Endothelial cell of umbilical vein (primary cell): Measurements from ENCODE around the gene SS18. TPM values are rescaled to one million over a fixed set of nuclear protein-coding genes. Genes with fewer than 3 reads are reported as not detected.

ENCODE experiments used
- BruUV-seq: library from RNA; stranded (reverse); fragments of 400-500 nt; replicated peaks from 2 replicates; lab custom pipeline; 2021; lab: Mats Ljungman, UMichigan
- CTCF ChIA-PET: fragments of 300-600, 350-600 bp; sonication (Branson Sonifier 250); formaldehyde crosslinking; loops from one replicate; lab custom pipeline; 2021; ENCODE audit warnings: antibody characterized with exemption, inconsistent platforms; lab: Charles Lee
- POLR2A ChIA-PET: fragments of 300-600, 350-600 bp; sonication (Branson Sonifier 250); formaldehyde crosslinking; loops from one replicate; lab custom pipeline; 2021; ENCODE audit warnings: antibody characterized with exemption, inconsistent platforms; lab: Charles Lee
- DNase-seq: peaks from one replicate; pipeline ENCODE4 v3.0.0-alpha.2; 2011; ENCODE audit warnings: low read depth, low spot score
- FAIRE-seq: peaks from 2 replicates; lab custom pipeline; 2011; peaks lifted over from hg19 to GRCh38; lab: Jason Lieb, UNC
- H2AFZ ChIP-seq: 2 replicates; pipeline ENCODE4 v1.6.0; 2012; ENCODE audit warnings: low read depth, low read length, control low read depth, inconsistent platforms
- H3K27ac ChIP-seq: 2 replicates; pipeline ENCODE4 v1.5.1; 2011; ENCODE audit warnings: low read depth, mild to moderate bottlenecking, control low read depth, low read length, moderate library complexity; ENCODE audit not compliant: insufficient read depth
- H3K27me3 ChIP-seq, 2 experiments: 2 replicates each; pipeline versions ENCODE4 v1.6.0 to v1.6.1; 2011; ENCODE audit warnings: low read length in 2 of 2, mixed read lengths in 1 of 2; ENCODE audit not compliant: control insufficient read depth in 2 of 2, insufficient read depth in 2 of 2
- H3K36me3 ChIP-seq, 2 experiments: 2 replicates in 1 of 2; 3 replicates in 1 of 2; pipeline ENCODE4 v1.5.1; 2011; ENCODE audit warnings: low read length in 2 of 2, mild to moderate bottlenecking in 1 of 2, moderate library complexity in 1 of 2; ENCODE audit not compliant: control insufficient read depth in 2 of 2, insufficient read depth in 2 of 2; ENCODE audit errors: extremely low read depth in 1 of 2
- H3K4me1 ChIP-seq: 3 replicates; pipeline ENCODE4 v1.5.1; 2011; ENCODE audit warnings: mild to moderate bottlenecking, low read length; ENCODE audit not compliant: control insufficient read depth, insufficient read depth; ENCODE audit errors: extremely low read depth
- H3K4me2 ChIP-seq: 2 replicates; pipeline ENCODE4 v1.6.1; 2011; ENCODE audit warnings: low read length, control low read depth, mixed read lengths; ENCODE audit not compliant: insufficient read depth
- H3K4me3 ChIP-seq, 3 experiments: fragments of 200-600 bp in 1 of 3; sonication (generic), shearing (Covaris generic) in 1 of 3; replicated peaks in 1 of 3; 2 replicates each; pipeline ENCODE4 v1.5.1; 2011 to 2016; ENCODE audit warnings: control low read depth in 3 of 3, low read length in 3 of 3, mild to moderate bottlenecking in 2 of 3, inconsistent platforms in 1 of 3, low read depth in 1 of 3, moderate library complexity in 1 of 3; ENCODE audit not compliant: insufficient read depth in 1 of 3
- H3K79me2 ChIP-seq: 2 replicates; pipeline ENCODE4 v1.6.0; 2012; ENCODE audit warnings: low read length, inconsistent platforms; ENCODE audit not compliant: control insufficient read depth, insufficient read depth
- H3K9ac ChIP-seq: replicated peaks from 2 replicates; pipeline ENCODE3; 2011; ENCODE audit warnings: low read length, control low read depth; ENCODE audit not compliant: insufficient read depth; ENCODE audit errors: extremely low read depth
- H3K9me1 ChIP-seq: replicated peaks from 3 replicates; pipeline ENCODE4 v1.6.0; 2011; ENCODE audit warnings: mild to moderate bottlenecking, low read length; ENCODE audit not compliant: control insufficient read depth, insufficient read depth; ENCODE audit errors: extremely low read depth
- H3K9me3 ChIP-seq: replicated peaks from 2 replicates; pipeline ENCODE4 v1.5.1; 2012; ENCODE audit warnings: low read length, inconsistent platforms; ENCODE audit not compliant: control insufficient read depth, insufficient read depth
- H4K20me1 ChIP-seq: replicated peaks from 2 replicates; pipeline ENCODE3; 2011; ENCODE audit warnings: mild to moderate bottlenecking, low read length; ENCODE audit not compliant: control insufficient read depth, insufficient read depth; ENCODE audit errors: extremely low read depth
- EZH2 ChIP-seq: IDR thresholded peaks from 2 replicates; pipeline ENCODE4 v1.6.1; 2012; ENCODE audit warnings: borderline replicate concordance, low read depth, mild to moderate bottlenecking, moderate library complexity, low read length, inconsistent platforms; ENCODE audit not compliant: severe bottlenecking
- FOS ChIP-seq: IDR thresholded peaks from 2 replicates; pipeline ENCODE4 v1.6.1; 2011; ENCODE audit warnings: mild to moderate bottlenecking, low read length, moderate library complexity, borderline replicate concordance; ENCODE audit not compliant: insufficient read depth
- GATA2 ChIP-seq: IDR thresholded peaks from 2 replicates; pipeline ENCODE4 v1.7.0; 2011; ENCODE audit warnings: low read depth, mild to moderate bottlenecking, moderate library complexity, mixed read lengths, low read length; ENCODE audit not compliant: insufficient read length, insufficient read depth
- JUN ChIP-seq: IDR thresholded peaks from 2 replicates; pipeline ENCODE4 v1.6.1; 2011; ENCODE audit warnings: borderline replicate concordance, low read depth; ENCODE audit not compliant: insufficient read length, insufficient read depth
- MAX ChIP-seq: IDR thresholded peaks from 2 replicates; pipeline ENCODE4 v1.6.1; 2011; ENCODE audit not compliant: insufficient read depth, insufficient read length
- MYC ChIP-seq: IDR thresholded peaks from one replicate; pipeline ENCODE4 v1.6.1; 2011; ENCODE audit warnings: mild to moderate bottlenecking, low read depth, low read length
- POLR2A ChIP-seq: IDR thresholded peaks from 2 replicates; pipeline ENCODE4 v1.6.1; 2012; ENCODE audit warnings: low read depth, mild to moderate bottlenecking, control low read depth, low read length
- POLR2AphosphoS5 ChIP-seq: IDR thresholded peaks from 2 replicates; pipeline ENCODE4 v1.6.1; 2012; ENCODE audit warnings: low read depth, mild to moderate bottlenecking, control low read depth, low read length, moderate library complexity; ENCODE audit not compliant: insufficient read depth
- dilution Hi-C: fragments of 300-500 bp; cut with MboI; formaldehyde crosslinking; loops from one replicate; pipeline ENCODE4 v1.15.0; 2019; ENCODE audit warnings: low sequenced_read_pairs; ENCODE audit not compliant: extremely low pct_ligation_motif_present
- intact Hi-C: fragments of 100-400 bp; cut with micrococcal nuclease; formaldehyde crosslinking; loops from one replicate; pipeline ENCODE4 v1.10.0; 2022
- polyA plus RNA-seq, 4 experiments: library from polyadenylated mRNA; depleted of rRNA in 3 of 4; stranded (reverse) in 3 of 4; unstranded in 1 of 4; fragments of >200 nt; gene quantifications; 2 replicates each; pipeline versions ENCODE4 v1.2.1 to v1.2.3, GENCODE V29; 2011 to 2012; ENCODE audit warnings: missing spikeins in 1 of 4
- total RNA-seq: library from RNA; stranded (reverse); gene quantifications from 2 replicates; pipeline ENCODE4 v1.2.3, GENCODE V29; 2021
- TF ChIP-seq, protein P1 (sequence below), 2 donors: IDR thresholded peaks; 1 replicate in 1 of 2; 2 replicates in 1 of 2; pipeline ENCODE4 v1.5.1; 2011; ENCODE audit warnings: low read length in 2 of 2, mild to moderate bottlenecking in 2 of 2, moderate library complexity in 2 of 2, control low read depth in 1 of 2, inconsistent platforms in 1 of 2, low read depth in 1 of 2; ENCODE audit not compliant: insufficient read depth in 1 of 2; ENCODE audit errors: extremely low read depth in 1 of 2

The SS18 gene
- total and polyA plus RNA-seq, 2 donors (not counting 3 experiments of a cell fraction or from before 2014, with no cell fraction given): 68.4 to 204 TPM

- no peak overlapping the region for H2AFZ ChIP-seq
- TF ChIP-seq FOS (no peak), POLR2A (no peak), EZH2 (no peak), POLR2AphosphoS5 (no peak), MYC (no peak)
- TF ChIP-seq, protein P1, sequence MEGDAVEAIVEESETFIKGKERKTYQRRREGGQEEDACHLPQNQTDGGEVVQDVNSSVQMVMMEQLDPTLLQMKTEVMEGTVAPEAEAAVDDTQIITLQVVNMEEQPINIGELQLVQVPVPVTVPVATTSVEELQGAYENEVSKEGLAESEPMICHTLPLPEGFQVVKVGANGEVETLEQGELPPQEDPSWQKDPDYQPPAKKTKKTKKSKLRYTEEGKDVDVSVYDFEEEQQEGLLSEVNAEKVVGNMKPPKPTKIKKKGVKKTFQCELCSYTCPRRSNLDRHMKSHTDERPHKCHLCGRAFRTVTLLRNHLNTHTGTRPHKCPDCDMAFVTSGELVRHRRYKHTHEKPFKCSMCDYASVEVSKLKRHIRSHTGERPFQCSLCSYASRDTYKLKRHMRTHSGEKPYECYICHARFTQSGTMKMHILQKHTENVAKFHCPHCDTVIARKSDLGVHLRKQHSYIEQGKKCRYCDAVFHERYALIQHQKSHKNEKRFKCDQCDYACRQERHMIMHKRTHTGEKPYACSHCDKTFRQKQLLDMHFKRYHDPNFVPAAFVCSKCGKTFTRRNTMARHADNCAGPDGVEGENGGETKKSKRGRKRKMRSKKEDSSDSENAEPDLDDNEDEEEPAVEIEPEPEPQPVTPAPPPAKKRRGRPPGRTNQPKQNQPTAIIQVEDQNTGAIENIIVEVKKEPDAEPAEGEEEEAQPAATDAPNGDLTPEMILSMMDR (IDR thresholded peaks at IDR 0.05; ENCODE audit: extremely low read depth in 1 of 2, insufficient read depth in 1 of 2, low read depth in 1 of 2, low read length in 2 of 2): no peak
- no peaks in the 10 kb centered on the region for H3K9me3 ChIP-seq
- DNase-seq (no peak), FAIRE-seq (no peak)
- no TSS peak for BruUV-seq
- no peak overlapping the region for H3K4me3 ChIP-seq
- H3K36me3 ChIP-seq: no peaks in the 10 kb centered on the region
- dilution Hi-C loops (no loop called here), intact Hi-C loops (no loop called here)
- H3K9ac ChIP-seq: no peak overlapping the region
- H3K4me2 ChIP-seq: no peak overlapping the region
- H3K27ac ChIP-seq: no peak overlapping the region
- POLR2A ChIA-PET: no interaction called here
- no peaks in the 10 kb centered on the region for H3K79me2 ChIP-seq
- CTCF ChIA-PET: no interaction called here
- no peaks in the 10 kb centered on the region for H4K20me1 ChIP-seq
- H3K9me1 ChIP-seq: no peaks in the 10 kb centered on the region
- H3K4me1 ChIP-seq: no peaks in the 10 kb centered on the region
- H3K27me3 ChIP-seq: peaks cover 2 to 9% of the 10 kb centered on the region in 2 experiments
Measured at GRCh38 chr18:25983730-25984129, 106.7 kb downstream of the SS18 start.

DNA sequence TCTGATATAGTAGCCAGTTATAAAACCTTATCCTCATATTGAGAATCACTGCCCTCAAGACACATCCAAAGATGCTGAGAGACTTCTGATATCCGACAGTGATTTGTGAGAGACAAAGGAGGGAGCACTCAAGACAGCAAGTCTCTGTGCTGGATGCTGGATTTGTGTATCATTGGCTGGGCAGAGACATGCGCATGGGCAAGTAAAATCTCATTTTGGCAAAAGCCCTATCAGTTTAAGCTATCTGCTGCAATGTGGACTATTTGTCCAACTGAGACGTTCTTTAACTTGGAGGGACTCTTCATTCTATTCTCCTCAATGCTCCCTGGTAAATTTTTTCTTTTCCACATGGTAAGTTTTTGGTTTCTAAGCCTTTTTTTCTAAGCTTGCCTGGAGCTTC lies 107.5 kb downstream of the SS18 start:
- Histone ChIP-seq H3K36me3 (no peaks in the 10 kb centered on the region), H3K4me2 (no peak overlapping the region), H3K9ac (no peak overlapping the region), H3K27me3 (peaks cover 2 to 9% of the 10 kb centered on the region in 2 experiments), H3K79me2 (no peaks in the 10 kb centered on the region), H3K27ac (no peak overlapping the region), H2AFZ (no peak overlapping the region), H3K4me3 (no peak overlapping the region), H3K9me3 (no peaks in the 10 kb centered on the region), H4K20me1 (no peaks in the 10 kb centered on the region), H3K9me1 (no peaks in the 10 kb centered on the region), H3K4me1 (no peaks in the 10 kb centered on the region)
- no peak for DNase-seq
- ChIA-PET CTCF (interaction anchor here (1.2 to 1.7 kb wide), 2 partner anchors 9 kb away, joined by 3 to 7 read pairs; no protein-coding TSS in a partner anchor), POLR2A (no interaction called here)
- dilution Hi-C loops (no loop called here), intact Hi-C loops (no loop called here)
- no TSS peak for BruUV-seq
- TF ChIP-seq, protein P1 (IDR thresholded peaks at IDR 0.05; ENCODE audit: extremely low read depth in 1 of 2, insufficient read depth in 1 of 2, low read depth in 1 of 2, low read length in 2 of 2): no peak
- no peak for TF ChIP-seq FOS
- no peak for TF ChIP-seq JUN
- TF ChIP-seq GATA2: no peak
- no peak for TF ChIP-seq MAX
- TF ChIP-seq MYC: no peak
- no peak for TF ChIP-seq POLR2A
- TF ChIP-seq EZH2: no peak
- FAIRE-seq: no peak
